Transverse colon (tissue), 4 donors: ENCODE measurements around the gene SESN1. TPM values are rescaled to one million over a fixed set of nuclear protein-coding genes. Genes with fewer than 3 reads are reported as not detected.

Source experiments
- DNase-seq: peaks from one replicate; pipeline ENCODE4 v3.0.0-alpha.2; 2019
- H3K27ac ChIP-seq, 4 donors: fragments of 200-600 bp; sonication (generic); 2 replicates each; pipeline ENCODE4 v1.5.1; 2016 to 2018; ENCODE audit warnings: inconsistent platforms in 4 of 4
- H3K27me3 ChIP-seq: fragments of 200-600 bp; sonication (generic); 2 replicates; pipeline ENCODE4 v1.5.1; 2017; ENCODE audit warnings: inconsistent platforms
- H3K36me3 ChIP-seq, 4 donors: fragments of 200-600 bp; sonication (generic); 2 replicates each; pipeline ENCODE4 v1.5.1; 2017 to 2019; ENCODE audit warnings: inconsistent platforms in 4 of 4
- H3K4me1 ChIP-seq, 4 donors: fragments of 200-600 bp; sonication (generic); 2 replicates each; pipeline ENCODE4 v1.5.1; 2017 to 2020; ENCODE audit warnings: inconsistent platforms in 4 of 4
- H3K4me3 ChIP-seq, 4 donors: fragments of 200-600 bp; sonication (generic); 1 replicate in 1 of 4; 2 replicates in 3 of 4; pipeline versions ENCODE4 v1.5.1 to v1.6.1; 2017 to 2019; ENCODE audit warnings: inconsistent platforms in 4 of 4
- H3K9me3 ChIP-seq, 2 donors: fragments of 200-600 bp; sonication (generic); 2 replicates each; pipeline ENCODE4 v1.5.1; 2017 to 2019; ENCODE audit warnings: inconsistent platforms in 2 of 2
- EP300 ChIP-seq: sonication (generic); formaldehyde crosslinking; IDR thresholded peaks from one replicate; pipeline ENCODE4 v1.6.1; 2017; ENCODE audit warnings: antibody characterized with exemption, low read depth
- POLR2A ChIP-seq: fragments of 450-650 bp; IDR thresholded peaks from one replicate; pipeline ENCODE4 v1.6.1; 2016; ENCODE audit warnings: antibody characterized with exemption, mild to moderate bottlenecking, moderate library complexity
- POLR2AphosphoS5 ChIP-seq, 3 donors: sonication (generic); formaldehyde crosslinking; IDR thresholded peaks; one replicate each; pipeline ENCODE4 v1.6.1; 2016; ENCODE audit warnings: antibody characterized with exemption in 3 of 3
- WGBS, 2 donors: methylation state at CpG; one replicate each; pipeline ENCODE4 v1.1.5; 2018; ENCODE audit warnings: low coverage in 1 of 2; 5-methylcytosine and 5-hydroxymethylcytosine counted together
- in situ Hi-C, 4 donors: fragments of 200-750 bp; cut with MboI; loops; one replicate each; pipeline versions ENCODE4 v1.15.0 to v1.15.1; 2017; ENCODE audit warnings: low sequenced_read_pairs in 3 of 4, low pct_ligation_motif_present in 1 of 4, low pct_unique_long_range_greater_than_20kb in 1 of 4
- intact Hi-C: fragments of 100-400 bp; cut with DNase I; formaldehyde crosslinking; loops from one replicate; pipeline ENCODE4 v1.15.1; 2023; ENCODE audit warnings: low total_unique reads
- total RNA-seq, 4 donors: library from RNA; depleted of rRNA; stranded (reverse); fragments of >200 nt; gene quantifications; one replicate each; pipeline ENCODE4 v1.1.0, GENCODE V29; 2016
- TF ChIP-seq, protein P1 (sequence below), 5 experiments: fragments of 200-600 bp in 3 of 5; fragments of 450-650 bp in 2 of 5; sonication (generic) in 3 of 5; IDR thresholded peaks; 1 replicate in 2 of 5; 2 replicates in 3 of 5; pipeline ENCODE4 v1.5.1; 2016 to 2017; ENCODE audit warnings: antibody characterized with exemption in 5 of 5, inconsistent platforms in 3 of 5, mild to moderate bottlenecking in 2 of 5, moderate library complexity in 1 of 5

SESN1 gene
- total RNA-seq, 4 donors from 2014 or later, result 43.1 to 73.4 (median 48.7) TPM

DNA sequence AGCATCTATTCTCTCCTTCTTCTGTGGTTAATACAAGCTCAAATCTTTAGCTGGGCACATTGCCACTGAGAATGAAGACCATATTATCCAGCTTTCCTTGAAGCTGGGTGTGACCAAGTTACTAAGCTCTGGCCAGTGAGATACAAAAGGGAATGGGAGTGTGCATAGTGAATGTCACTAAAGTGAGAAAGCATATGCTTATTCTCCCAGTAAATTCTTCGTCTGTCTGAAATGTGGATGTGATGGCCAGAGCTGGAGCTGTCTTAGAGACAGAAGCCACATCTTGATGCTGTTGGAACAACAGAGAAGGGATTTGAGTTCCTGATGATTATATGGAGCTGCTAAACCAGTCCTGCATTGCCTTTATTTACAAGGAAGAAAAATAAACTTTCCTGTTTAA, 60.1 kb downstream of the SESN1 start:
- intact Hi-C loops, result no loop called here
- in situ Hi-C loops, result no loop called here
- 30 to 45% methylated on average over 1 of the region's 1 CpG for WGBS, 2 donors
- no peak for DNase-seq
- TF ChIP-seq POLR2AphosphoS5 (IDR thresholded peaks at IDR 0.05) (no peak), POLR2A (no peak), EP300 (no peak)
- TF ChIP-seq, protein P1, sequence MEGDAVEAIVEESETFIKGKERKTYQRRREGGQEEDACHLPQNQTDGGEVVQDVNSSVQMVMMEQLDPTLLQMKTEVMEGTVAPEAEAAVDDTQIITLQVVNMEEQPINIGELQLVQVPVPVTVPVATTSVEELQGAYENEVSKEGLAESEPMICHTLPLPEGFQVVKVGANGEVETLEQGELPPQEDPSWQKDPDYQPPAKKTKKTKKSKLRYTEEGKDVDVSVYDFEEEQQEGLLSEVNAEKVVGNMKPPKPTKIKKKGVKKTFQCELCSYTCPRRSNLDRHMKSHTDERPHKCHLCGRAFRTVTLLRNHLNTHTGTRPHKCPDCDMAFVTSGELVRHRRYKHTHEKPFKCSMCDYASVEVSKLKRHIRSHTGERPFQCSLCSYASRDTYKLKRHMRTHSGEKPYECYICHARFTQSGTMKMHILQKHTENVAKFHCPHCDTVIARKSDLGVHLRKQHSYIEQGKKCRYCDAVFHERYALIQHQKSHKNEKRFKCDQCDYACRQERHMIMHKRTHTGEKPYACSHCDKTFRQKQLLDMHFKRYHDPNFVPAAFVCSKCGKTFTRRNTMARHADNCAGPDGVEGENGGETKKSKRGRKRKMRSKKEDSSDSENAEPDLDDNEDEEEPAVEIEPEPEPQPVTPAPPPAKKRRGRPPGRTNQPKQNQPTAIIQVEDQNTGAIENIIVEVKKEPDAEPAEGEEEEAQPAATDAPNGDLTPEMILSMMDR (IDR thresholded peaks at IDR 0.05), result no peak
- Histone ChIP-seq H3K27ac (no peak overlapping the region), H3K36me3 (no peaks in the 10 kb centered on the region), H3K4me3 (no peak overlapping the region), H3K27me3 (no peaks in the 10 kb centered on the region), H3K9me3 (no peaks in the 10 kb centered on the region), H3K4me1 (peaks cover 6 to 30% (median 13%) of the 10 kb centered on the region in 4 donors)

DNA sequence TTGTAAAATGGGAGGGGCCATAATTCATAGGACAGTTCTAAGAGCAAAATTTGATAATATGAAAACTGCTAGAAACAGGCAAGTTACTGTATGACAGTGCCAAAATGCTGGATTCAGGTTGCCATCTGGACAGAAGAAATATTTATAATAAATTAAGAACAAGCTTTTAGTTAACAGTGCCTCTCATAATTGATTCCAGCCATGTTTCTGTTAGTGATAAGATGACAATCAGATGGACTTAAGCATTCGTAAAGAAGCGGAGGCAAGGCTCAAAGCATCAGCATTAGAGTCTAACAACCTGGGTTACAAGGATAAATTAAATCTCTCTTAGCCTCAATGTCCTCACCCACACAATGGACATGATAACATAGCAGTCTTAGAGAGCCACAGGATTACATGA, 61.0 kb downstream of the SESN1 start:
- in situ Hi-C loops, result no loop called here
- Histone ChIP-seq H3K27me3 (no peaks in the 10 kb centered on the region), H3K36me3 (no peaks in the 10 kb centered on the region), H3K9me3 (no peaks in the 10 kb centered on the region), H3K4me1 (peaks cover 6 to 30% (median 13%) of the 10 kb centered on the region in 4 donors), H3K27ac (no peak overlapping the region), H3K4me3 (no peak overlapping the region)
- DNase-seq, result no peak
- no peak for TF ChIP-seq POLR2AphosphoS5 (IDR thresholded peaks at IDR 0.05)
- TF ChIP-seq POLR2A, result no peak
- no peak for TF ChIP-seq EP300
- TF ChIP-seq, protein P1 (IDR thresholded peaks at IDR 0.05), result no peak
- intact Hi-C loops, result no loop called here
- WGBS, 2 donors, result 93 to 100% methylated on average over 2 of the region's 2 CpGs

DNA sequence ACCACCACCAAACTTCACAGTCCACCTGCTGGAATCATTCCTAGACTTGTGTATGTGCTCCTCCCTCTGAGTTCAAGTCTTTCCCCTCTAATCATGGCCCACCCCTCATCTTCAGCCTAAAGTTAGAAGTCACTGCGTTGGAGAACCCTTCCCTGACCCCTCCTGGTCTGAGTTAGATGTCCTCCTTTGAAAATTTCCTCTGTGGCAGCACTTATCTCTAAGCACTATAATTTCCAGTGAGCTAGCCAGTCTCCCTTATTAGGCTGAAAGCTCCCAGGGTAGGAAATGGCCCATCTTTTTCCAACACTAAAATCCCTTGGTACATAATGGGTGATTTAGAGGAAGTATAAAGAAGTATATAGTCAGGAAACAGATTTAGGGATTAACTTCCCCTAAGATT, 63.2 kb downstream of the SESN1 start:
- in situ Hi-C loops, result no loop called here
- 83 to 96% methylated on average over 1 of the region's 1 CpG for WGBS, 2 donors

DNA sequence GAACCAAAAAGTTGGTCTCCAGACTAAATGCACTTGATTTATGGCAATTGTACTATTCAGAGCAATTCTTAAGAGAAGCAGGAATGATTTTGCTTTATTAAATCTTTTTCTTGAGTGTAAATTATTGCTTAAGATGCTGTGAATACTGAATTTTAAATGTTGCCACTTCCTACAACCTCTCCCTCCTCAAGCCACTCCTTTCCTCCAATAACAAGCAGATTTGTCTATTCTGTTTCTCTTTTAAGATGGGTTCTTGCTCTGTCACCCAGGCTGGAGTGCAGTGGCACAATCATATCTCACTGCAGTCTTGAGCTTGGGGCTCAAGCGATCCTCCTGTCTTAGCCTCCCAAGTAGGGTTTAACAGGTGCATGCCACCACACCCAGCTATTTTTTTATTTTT, 65.3 kb downstream of the SESN1 start:
- H3K4me3 ChIP-seq, result no peak overlapping the region
- in situ Hi-C loops (no loop called here), intact Hi-C loops (no loop called here)
- DNase-seq, result no peak
- H3K27ac ChIP-seq, result no peak overlapping the region
- H3K36me3 ChIP-seq, result no peaks in the 10 kb centered on the region
- TF ChIP-seq POLR2A (no peak), POLR2AphosphoS5 (IDR thresholded peaks at IDR 0.05) (no peak), EP300 (no peak)
- TF ChIP-seq, protein P1 (IDR thresholded peaks at IDR 0.05), result no peak
- no peaks in the 10 kb centered on the region for H3K9me3 ChIP-seq
- WGBS, 2 donors, result 93% methylated on average over 1 of the region's 1 CpG; no CpG with 5 or more reads in 1 of the 2 donors
- H3K27me3 ChIP-seq, result no peaks in the 10 kb centered on the region
- H3K4me1 ChIP-seq, result peaks cover 0 to under 1% (median 0%) of the 10 kb centered on the region in 4 donors

More for the DNA sequence above, 63.2 kb downstream of the SESN1 start:
- H3K27me3 ChIP-seq, result no peaks in the 10 kb centered on the region
- intact Hi-C loops, result no loop called here
- TF ChIP-seq POLR2AphosphoS5 (IDR thresholded peaks at IDR 0.05) (no peak), EP300 (no peak), POLR2A (no peak)
- TF ChIP-seq, protein P1 (IDR thresholded peaks at IDR 0.05), result no peak
- no peaks in the 10 kb centered on the region for H3K36me3 ChIP-seq
- no peaks in the 10 kb centered on the region for H3K9me3 ChIP-seq
- peaks cover 0 to 17% (median 6%) of the 10 kb centered on the region in 4 donors for H3K4me1 ChIP-seq
- DNase-seq, result no peak
- no peak overlapping the region for H3K27ac ChIP-seq
- no peak overlapping the region for H3K4me3 ChIP-seq
